HG03103 (cell line): ENCODE data around the gene VASH2.
"Not testable (repeated sequence)": the region's sequence is repeated elsewhere in the genome, so short reads cannot be mapped to it uniquely, and the experiment has no call there.

Source experiments
- ATAC-seq: cut with Tn5 transposase; IDR thresholded peaks from one replicate; pipeline ENCODE4 v1.9.1; 2021; ENCODE audit warnings: low read depth; ENCODE audit not compliant: unreplicated experiment

VASH2 gene

DNA sequence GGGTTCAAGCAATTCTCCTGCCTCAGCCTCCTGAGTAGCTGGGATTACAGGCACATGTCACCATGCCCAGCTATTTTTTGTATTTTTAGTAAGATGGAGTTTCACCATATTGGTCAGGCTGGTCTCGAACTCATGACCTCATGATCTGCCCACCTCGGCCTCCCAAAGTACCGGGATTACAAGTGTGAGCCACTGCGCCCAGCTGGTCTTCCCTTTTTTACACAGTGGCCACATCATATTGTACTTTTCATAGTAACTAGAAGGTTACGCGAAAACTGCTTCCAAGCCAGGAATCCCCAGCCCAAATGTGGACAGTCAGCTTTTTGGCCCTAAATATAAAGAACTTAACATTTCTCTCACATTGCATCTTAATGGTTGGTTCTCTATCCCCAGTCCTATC is 4.2 kb downstream of the VASH2 start:
- no peak for ATAC-seq

- no peak for ATAC-seq
These were observed 4.8 kb downstream of the VASH2 start for GRCh38 chr1:212955098-212955497.

GRCh38 chr1:212955961-212956620 is 5.8 kb downstream of the VASH2 start:
- no peak for ATAC-seq

- no peak for ATAC-seq
These were observed 7.2 kb downstream of the VASH2 start for GRCh38 chr1:212957546-212957945.

- no peak for ATAC-seq
These were observed 7.8 kb downstream of the VASH2 start for GRCh38 chr1:212958175-212958574.

GRCh38 chr1:212959266-212960220 is 9.2 kb downstream of the VASH2 start:
- ATAC-seq = peak; percentile 58

GRCh38 chr1:212960932-212961331 is 10.6 kb downstream of the VASH2 start:
- ATAC-seq = no peak

- no peak for ATAC-seq
These were observed 12.2 kb downstream of the VASH2 start for GRCh38 chr1:212962509-212962908.

DNA sequence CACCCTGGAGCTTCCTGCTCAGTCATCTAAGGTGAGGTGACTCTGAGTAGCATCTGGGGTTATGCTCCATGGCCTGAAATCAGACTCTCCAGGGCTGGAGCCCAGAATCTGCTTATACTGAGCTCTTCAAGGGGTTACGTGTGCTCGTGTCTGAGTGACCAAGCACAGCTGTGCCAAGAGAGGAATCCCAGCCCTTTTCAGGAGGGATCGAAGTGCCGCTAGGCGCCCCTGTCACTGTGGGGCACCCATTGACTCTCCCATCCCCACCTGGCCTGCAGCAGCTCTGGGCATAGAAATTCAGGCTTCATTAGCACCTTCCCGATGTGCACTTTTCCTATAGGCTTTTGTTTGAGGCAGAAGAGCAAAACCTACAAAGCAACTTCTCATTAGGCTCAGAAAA is 13.8 kb downstream of the VASH2 start:
- ATAC-seq = no peak

GRCh38 chr1:212964993-212965392 is 14.7 kb downstream of the VASH2 start:
- ATAC-seq = not testable (repeated sequence)

- no peak for ATAC-seq
These were observed 16.3 kb downstream of the VASH2 start for GRCh38 chr1:212966616-212967015.

DNA sequence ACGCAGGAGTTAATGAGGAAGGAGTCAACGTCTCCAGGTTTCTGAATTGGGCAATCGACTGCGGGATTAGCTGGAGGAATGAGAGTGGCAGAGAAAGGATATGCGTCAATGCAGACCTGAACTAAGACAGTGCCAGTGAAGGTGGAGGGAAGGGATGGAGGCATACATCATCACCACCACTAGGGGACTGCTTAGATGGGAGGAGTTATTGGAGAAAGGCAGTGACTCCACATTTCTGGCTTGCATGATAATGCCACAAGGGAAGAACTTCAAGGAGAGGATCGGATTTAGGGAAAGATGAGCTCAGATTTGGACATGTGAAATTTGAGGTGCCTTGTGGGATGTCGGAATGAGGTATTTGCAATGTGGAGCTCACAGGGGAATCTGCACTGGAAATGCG is 17.5 kb downstream of the VASH2 start:
- ATAC-seq = no peak

DNA sequence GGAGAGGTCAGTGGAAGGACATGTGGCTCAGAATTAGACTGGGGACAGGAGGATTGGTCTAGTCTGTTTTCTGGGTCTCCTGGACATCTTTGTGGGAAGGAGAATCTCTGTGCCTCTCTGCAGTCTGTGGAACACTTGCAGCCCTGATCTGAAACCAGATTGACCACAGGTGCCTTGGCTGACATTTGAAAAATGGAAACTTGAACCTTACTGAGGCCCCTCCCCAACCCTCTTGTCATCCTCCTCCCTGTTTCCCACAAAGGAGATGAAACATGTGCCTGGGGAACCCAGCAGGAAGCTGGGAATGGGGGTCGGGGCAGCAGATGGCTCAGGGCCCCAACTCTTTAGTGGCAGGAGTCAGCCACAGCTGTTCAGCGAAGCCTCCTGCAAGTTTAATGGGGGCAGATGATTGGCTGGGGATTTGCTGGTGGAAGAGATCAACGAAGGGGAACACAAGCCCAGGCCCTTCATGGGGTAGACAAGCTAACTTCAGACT is 18.1 kb downstream of the VASH2 start:
- peak; percentile 48 for ATAC-seq

- no peak for ATAC-seq
These were observed 19.7 kb downstream of the VASH2 start for GRCh38 chr1:212970085-212970484.

GRCh38 chr1:212971312-212971711 is 21.0 kb downstream of the VASH2 start:
- no peak for ATAC-seq

DNA sequence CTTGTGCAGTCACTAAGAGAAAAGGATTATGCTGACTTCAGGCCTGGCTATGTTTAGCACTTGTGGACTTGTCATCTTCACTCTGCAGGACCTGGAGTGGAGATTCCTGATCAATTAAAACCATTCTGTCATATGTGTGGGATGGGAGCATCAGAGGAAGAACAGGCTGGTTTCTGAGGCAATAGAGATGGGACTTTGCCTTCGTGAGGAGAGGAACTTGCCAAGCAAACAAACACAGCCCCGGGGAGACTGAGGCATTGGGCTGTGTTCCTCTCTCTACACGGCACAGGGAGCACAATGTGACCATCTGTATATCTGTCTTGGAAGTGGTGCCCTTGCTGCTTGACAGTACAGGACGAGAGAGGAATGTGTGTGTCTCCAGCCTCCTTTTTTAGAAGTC is 23.1 kb downstream of the VASH2 start:
- no peak for ATAC-seq

DNA sequence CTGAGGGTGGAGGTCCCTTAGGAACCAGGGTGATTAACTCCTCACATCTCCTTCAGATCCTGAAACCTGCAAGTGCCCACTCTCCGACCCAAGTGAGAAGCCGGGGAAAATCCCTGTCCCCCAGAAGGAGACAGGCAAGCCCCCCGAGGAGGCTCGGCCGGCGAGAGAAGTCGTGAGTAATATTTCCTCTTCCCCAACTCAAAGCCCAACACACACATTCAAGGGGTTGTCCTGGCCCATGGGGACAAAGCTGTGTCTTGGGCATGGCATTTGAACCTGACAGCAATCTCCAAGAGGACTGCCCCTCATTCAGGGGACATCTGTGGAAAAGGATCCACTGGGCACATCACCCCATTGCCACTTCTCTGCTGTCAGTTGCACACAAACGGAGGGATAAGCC is 23.6 kb downstream of the VASH2 start:
- no peak for ATAC-seq

DNA sequence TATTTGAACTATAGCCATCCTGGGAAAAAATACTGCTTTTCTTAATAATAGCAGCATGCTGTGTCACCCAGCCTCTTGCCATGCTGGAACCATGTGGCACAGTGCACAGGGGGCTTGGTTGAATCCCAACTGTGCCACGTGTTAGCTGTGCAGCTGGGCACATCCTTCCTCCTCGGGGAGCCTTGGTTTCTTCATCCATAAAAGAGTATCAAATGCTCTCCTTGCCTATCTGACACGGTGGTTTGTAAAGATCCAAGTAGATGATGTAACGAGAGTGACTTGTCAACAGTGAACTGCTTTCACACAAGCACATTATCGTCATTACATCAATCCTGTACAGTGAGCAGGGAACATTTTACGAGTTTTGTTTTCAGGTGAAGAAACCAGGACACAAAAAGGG is 24.4 kb downstream of the VASH2 start:
- ATAC-seq = no peak

- no peak for ATAC-seq
These were observed 25.0 kb downstream of the VASH2 start for GRCh38 chr1:212975111-212975918.

- ATAC-seq = no peak
These were observed 26.2 kb downstream of the VASH2 start for GRCh38 chr1:212976586-212976985.
